Adipocyte (in vitro differentiated cells): ENCODE measurements around the gene HSBP1L1.
A peak's percentile ranks its signal among the peaks of the same experiment; 100 is the strongest.
"Not testable (repeated sequence)": the region's sequence is repeated elsewhere in the genome, so short reads cannot be mapped to it uniquely, and the experiment has no call there.

Source experiments
- DNase-seq: peaks from one replicate; pipeline ENCODE4 v3.0.0-alpha.2; 2015; ENCODE audit warnings: low read depth
- H3K27me3 ChIP-seq: replicated peaks from 2 replicates; pipeline ENCODE4 v1.7.0; 2013; ENCODE audit warnings: mild to moderate bottlenecking, low read length, moderate library complexity; ENCODE audit not compliant: control insufficient read depth, insufficient read depth
- H3K36me3 ChIP-seq: 2 replicates; pipeline ENCODE4 v1.7.0; 2013; ENCODE audit warnings: low read length, mild to moderate bottlenecking, moderate library complexity; ENCODE audit not compliant: control insufficient read depth, insufficient read depth, severe bottlenecking
- H3K4me1 ChIP-seq: 2 replicates; pipeline ENCODE4 v1.7.0; 2013; ENCODE audit warnings: mild to moderate bottlenecking, low read length, moderate library complexity; ENCODE audit not compliant: control insufficient read depth, insufficient read depth
- H3K4me3 ChIP-seq: 2 replicates; pipeline ENCODE4 v1.7.0; 2013; ENCODE audit warnings: mild to moderate bottlenecking, low read length, moderate library complexity
- H3K9ac ChIP-seq: 2 replicates; pipeline ENCODE4 v1.7.0; 2013; ENCODE audit warnings: mild to moderate bottlenecking, low read length, moderate library complexity
- H3K9me3 ChIP-seq: 2 replicates; pipeline ENCODE4 v1.7.0; 2013; ENCODE audit warnings: mild to moderate bottlenecking, low read length, moderate library complexity; ENCODE audit not compliant: control insufficient read depth

Gene HSBP1L1

DNA sequence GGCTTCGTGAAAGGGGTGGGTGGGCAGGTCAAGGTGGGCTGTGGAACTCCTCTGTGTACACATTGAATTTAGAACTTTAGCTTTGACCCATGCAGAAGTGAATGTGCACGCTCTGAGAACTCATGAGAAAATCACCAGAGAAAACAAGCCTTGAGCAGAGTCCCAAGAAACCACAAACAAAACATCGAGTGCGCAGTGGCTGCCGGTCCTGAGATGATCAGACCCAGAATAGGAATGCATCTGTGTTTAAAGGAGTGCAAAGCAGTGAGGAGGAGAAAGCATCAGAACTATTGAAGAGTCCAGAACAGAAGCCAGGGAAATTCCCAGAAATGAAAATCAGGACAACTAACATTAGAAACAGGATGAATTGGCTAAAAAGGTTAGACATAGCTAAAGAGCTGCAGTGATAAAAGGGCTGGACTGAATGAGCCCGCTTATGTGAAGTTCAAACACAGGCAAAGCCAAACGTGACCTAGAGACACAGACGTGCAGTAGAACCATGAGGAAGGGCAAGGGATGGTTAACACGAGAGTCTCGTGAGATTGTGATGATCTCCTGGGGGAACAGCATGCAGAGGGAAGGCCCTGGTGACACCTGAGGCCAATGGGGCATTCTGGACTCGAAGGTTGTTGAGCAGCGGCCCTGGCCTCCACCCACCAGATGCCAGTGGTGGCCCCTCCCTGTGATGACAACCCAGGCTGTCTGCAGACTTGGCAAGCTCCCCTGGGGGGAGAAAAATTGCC is 40.3 kb downstream of the HSBP1L1 start:
- no peak overlapping the region for H3K4me3 ChIP-seq
- DNase-seq = no peak
- H3K9me3 ChIP-seq = no peaks in the 10 kb centered on the region
- H3K4me1 ChIP-seq = peaks cover 3% of the 10 kb centered on the region
- H3K27me3 ChIP-seq = no peaks in the 10 kb centered on the region
- no peaks in the 10 kb centered on the region for H3K36me3 ChIP-seq
- no peak overlapping the region for H3K9ac ChIP-seq

DNA sequence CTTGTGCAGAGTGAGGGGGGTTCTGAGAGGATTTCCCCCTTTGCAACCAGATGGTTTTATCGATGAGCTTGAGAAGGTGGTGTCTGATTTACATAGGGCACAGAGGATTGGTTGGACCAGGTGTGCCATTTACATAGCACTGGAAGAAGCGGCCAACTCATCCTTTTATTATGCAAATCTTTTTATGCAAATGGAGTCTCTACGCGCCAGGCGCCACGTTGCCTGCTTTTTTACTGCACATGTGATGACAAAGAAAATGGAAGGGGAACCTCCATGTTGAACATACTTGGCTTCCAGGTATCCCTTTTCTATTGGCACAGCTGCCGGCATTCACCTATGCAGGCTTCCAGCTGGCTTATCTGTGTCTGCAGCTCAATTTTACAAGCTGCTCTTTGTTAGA is 42.3 kb downstream of the HSBP1L1 start:
- Histone ChIP-seq H3K4me3 (no peak overlapping the region), H3K9me3 (no peaks in the 10 kb centered on the region), H3K9ac (no peak overlapping the region), H3K36me3 (no peaks in the 10 kb centered on the region), H3K27me3 (no peaks in the 10 kb centered on the region), H3K4me1 (peaks cover 15% of the 10 kb centered on the region)
- no peak for DNase-seq

GRCh38 chr18:80009661-80010550 is 45.5 kb downstream of the HSBP1L1 start:
- DNase-seq = peak; percentile 90
- H3K36me3 ChIP-seq = no peaks in the 10 kb centered on the region
- H3K9ac ChIP-seq = peak overlapping the region; percentile 53
- peak overlapping the region; percentile 62 for H3K4me3 ChIP-seq
- H3K27me3 ChIP-seq = no peaks in the 10 kb centered on the region
- H3K9me3 ChIP-seq = no peaks in the 10 kb centered on the region
- peaks cover 15% of the 10 kb centered on the region for H3K4me1 ChIP-seq

GRCh38 chr18:80010551-80010906 is 46.1 kb downstream of the HSBP1L1 start:
- DNase-seq = no peak
- peak overlapping the region; percentile 62 for H3K4me3 ChIP-seq
- H3K36me3 ChIP-seq = no peaks in the 10 kb centered on the region
- H3K9me3 ChIP-seq = no peaks in the 10 kb centered on the region
- H3K27me3 ChIP-seq = no peaks in the 10 kb centered on the region
- H3K4me1 ChIP-seq = peaks cover 15% of the 10 kb centered on the region
- peak overlapping the region; percentile 53 for H3K9ac ChIP-seq

DNA sequence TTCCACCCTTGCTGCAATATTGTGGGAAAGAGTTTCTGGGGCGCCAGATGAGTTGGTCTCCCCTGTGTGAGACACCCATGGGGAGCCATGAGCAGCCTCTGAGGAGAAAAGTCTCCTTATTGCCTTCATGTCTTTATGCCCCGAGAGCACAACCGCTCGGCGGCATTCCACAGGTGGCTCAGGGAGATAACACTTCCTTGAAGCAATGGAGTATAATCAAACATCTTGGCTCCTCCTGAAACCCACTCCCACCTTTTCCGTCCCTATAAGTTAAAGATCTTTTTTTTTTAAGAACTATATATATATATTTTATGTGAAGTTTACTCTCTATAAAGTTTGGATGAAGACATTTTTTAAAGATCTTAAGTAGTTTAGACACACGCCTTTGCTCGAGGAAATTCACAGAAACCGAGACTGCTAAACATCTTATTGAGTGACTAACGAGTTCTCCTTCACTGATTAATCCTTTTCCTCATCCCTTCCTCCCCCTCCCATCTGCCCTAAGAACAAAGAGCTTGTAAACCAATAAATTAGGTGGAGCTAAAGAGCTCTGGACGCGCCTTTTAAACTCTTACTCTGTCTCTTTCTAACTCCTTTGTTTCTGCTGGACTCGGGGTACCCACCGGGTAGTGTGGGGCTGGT is 47.2 kb downstream of the HSBP1L1 start:
- peaks cover 15% of the 10 kb centered on the region for H3K4me1 ChIP-seq
- not testable (repeated sequence) for DNase-seq, H3K9me3 ChIP-seq, H3K9ac ChIP-seq, H3K27me3 ChIP-seq, H3K36me3 ChIP-seq, H3K4me3 ChIP-seq

DNA sequence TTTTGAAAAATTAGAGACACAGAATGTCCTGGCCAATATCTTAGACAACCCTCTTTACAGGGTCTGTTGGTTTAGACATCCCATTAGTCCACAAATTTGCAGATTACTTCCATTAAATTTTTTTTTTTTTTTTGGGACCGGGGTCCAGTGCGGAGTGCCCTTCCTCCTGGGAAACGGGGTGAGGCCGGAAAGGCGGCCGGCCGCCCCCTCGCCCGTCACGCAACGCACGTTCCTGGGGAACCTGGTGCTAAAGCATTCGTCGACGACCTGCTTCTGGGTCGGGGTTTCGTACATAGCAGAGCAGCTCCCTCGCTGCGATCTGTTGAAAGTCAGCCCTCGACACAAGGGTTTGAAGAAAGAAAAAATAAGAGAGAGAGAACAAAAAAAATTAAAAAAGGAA is 48.3 kb downstream of the HSBP1L1 start:
- peaks cover 15% of the 10 kb centered on the region for H3K4me1 ChIP-seq

More for the DNA sequence above, 48.3 kb downstream of the HSBP1L1 start:
- Histone ChIP-seq H3K9ac (no peak overlapping the region), H3K36me3 (no peaks in the 10 kb centered on the region), H3K4me3 (no peak overlapping the region), H3K9me3 (no peaks in the 10 kb centered on the region), H3K27me3 (no peaks in the 10 kb centered on the region)
- no peak for DNase-seq
